GM12874 (cell line): ENCODE results near the gene ATXN1.

ENCODE experiments used
- TF ChIP-seq, protein P1 (sequence below): IDR thresholded peaks from 2 replicates; pipeline ENCODE4 v1.5.1; 2011; ENCODE audit warnings: low read depth, mild to moderate bottlenecking, control low read depth, low read length, moderate library complexity; ENCODE audit not compliant: insufficient read depth

Gene ATXN1

DNA sequence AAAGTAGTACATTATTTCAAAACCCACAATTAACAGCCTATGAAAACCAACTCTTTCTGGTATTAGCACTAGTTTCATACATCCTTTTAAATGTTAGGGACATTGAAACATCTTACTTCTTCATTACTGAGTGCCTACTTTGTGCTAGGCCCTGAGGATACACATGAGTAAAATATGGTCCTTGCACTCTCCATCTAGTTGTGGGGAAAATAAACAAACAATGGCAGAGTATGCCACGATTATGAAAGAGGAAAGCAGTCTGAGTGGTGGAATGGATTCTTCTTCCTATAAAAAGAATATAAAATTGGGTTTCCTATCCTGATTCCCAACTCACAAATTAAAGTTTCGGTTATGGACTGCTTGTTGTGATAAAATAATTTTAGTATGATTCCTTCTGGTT lies 84.9 kb downstream of the ATXN1 start:
- TF ChIP-seq, protein P1, sequence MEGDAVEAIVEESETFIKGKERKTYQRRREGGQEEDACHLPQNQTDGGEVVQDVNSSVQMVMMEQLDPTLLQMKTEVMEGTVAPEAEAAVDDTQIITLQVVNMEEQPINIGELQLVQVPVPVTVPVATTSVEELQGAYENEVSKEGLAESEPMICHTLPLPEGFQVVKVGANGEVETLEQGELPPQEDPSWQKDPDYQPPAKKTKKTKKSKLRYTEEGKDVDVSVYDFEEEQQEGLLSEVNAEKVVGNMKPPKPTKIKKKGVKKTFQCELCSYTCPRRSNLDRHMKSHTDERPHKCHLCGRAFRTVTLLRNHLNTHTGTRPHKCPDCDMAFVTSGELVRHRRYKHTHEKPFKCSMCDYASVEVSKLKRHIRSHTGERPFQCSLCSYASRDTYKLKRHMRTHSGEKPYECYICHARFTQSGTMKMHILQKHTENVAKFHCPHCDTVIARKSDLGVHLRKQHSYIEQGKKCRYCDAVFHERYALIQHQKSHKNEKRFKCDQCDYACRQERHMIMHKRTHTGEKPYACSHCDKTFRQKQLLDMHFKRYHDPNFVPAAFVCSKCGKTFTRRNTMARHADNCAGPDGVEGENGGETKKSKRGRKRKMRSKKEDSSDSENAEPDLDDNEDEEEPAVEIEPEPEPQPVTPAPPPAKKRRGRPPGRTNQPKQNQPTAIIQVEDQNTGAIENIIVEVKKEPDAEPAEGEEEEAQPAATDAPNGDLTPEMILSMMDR: no peak

DNA sequence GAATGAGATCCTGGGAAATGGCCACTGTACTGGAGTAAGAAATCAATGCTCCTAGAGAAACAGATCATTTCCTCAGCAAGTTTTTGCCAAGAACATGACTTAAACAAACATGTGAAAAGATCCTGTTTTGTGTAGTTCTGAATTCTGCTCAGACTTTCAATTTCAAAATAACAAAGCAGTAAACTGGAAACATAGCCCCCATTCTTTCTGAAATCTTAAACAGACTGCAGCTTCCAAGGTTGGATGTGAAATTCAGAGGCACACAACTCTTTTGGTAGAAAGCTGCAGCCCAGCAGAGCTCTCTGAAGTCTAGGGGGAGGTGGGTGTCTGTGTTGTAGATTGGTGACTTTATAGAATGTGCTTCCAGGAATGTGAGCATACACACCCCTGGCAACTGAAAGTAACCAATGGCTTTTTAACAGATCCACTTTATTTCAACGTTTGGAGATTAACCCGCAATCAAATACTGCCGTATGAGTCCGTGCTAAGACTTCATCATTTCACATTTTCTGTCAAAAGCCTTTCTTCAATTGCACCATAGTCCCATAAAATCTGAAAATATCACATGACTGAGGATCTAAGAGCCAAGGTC lies 86.4 kb downstream of the ATXN1 start:
- TF ChIP-seq, protein P1: no peak

DNA sequence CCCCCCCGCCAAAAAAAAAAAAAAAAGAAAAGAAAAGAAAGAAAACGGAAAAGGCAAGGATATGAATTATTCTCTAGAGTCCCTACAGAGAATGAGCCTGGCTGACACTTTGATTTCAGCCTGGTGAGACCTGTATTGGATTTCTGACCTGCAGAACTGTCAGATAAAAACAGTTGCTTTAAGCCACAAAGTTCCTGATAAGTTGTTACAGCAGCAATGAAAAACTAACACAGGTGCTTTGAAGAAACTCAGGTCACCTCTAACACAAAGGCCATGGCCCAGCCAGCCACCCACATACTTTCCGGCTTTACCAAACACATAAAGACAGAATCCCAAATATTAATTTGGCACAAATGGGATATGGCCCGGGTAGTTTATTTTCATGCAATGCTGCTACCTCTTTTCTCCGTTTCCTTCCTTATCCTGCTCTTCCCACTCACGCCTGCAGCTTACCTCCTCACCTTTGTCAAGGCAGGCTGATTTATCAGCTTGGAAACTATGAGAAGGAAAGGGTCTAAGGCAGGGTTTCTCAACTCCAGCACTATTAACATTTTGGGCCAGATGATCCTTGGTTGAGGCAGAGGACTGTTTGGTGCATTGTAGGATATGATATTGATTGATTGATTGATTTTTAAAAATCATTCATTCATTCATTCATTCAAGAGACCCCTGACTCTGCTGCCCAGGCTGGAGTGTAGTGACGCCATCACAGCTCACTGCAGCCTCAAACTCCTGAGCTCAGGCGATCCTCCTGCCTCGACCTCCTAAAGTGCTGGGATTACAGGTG lies 88.1 kb downstream of the ATXN1 start:
- TF ChIP-seq, protein P1: no peak

DNA sequence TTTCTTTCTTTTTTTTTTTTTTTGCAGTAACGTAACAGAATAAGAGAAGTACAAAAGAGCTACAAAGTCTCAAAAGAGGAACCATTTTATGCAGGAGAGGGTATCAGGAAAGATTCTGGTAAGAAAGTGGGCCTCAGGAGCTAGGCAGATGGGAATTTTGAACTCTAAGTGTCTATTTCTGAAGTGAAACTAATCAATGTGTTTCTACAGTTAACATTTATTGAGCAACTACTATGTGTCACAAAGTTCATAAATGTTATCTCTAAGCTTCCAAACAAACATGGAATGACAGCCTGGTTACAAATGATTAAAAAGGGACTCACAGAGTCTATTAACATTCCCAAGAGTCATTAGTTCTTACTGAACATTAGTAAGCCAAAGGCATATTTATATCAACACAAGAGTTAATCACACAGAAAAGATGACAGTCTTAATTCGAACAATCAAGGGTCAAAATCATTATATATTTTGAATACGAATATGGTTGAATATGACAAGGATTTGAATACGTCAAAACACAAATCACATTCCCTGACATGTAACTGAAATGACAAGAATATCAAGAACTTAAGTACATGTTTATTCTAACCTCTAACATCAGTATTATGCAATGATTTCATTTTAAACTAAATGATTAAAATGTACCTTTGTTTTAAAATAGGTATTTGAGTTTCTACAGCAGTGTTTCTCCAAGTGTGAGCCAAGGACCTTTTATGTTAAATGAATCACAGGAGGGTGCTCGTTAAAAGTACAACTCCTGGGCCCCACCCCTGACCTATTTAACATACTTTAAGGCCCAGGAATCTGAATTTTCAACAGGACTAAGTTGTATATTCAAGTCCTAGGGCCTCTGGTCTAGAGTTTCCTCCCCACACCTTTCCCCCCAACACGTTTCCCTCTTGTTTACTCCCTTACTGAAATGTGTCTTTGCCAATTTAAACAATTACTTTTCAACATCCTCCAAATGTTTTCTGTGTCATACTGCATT lies 89.7 kb downstream of the ATXN1 start:
- TF ChIP-seq, protein P1: no peak

DNA sequence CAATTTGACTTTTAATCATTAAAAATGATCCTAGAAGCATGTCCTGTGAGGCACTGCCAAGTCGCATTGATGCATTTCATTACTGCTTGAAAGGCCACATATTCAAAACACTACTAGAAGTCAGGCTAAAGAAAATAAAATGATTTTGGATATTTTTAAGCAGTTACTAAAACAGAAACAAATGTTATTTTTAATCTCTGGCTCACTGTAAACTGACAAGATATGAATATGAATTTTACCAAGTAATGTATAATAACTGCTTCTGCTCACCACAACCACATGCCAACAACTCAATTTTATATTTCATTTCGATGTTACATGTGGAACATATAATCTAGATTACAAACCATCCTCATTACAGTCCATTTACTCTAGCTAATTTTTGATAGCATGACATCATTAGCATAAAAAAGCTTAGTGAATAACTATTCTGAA lies 90.6 kb downstream of the ATXN1 start:
- TF ChIP-seq, protein P1: no peak

DNA sequence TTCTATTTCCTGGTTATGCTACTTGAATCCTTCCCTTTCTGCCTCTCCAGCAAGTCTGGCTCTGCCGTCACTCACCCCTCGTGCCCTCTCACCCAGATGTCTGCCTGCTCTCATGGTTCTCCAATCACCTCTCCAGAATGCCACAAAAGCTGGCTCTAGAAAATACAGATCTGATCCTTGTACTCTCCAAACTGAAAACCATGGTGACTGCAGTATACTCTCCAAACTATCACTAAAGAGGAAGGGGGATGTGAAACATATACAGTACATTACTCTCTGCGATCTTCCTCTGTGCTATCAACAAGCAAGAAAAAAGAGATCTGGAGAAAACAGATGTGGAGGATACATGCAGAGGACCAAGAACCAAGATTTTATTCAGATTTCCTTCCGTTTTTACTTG lies 91.1 kb downstream of the ATXN1 start:
- TF ChIP-seq, protein P1: no peak

DNA sequence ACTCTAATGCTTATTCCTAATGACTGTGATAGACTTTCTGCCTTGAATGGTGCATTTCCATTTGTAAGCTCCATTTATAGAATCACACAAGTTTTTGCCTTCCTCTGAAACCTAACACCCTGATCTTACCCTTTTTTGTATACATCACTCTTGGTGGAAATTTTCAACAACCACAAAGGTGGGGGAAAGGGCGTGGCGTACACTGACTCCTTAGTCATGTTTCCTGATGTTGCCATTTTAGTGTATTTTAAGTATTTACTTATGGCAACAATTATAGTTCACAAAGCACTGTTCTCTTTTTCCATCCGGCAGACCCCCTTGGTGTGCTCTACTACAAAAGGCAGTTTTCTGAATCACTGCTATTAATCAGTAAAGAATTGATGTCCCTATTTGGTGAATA lies 92.0 kb downstream of the ATXN1 start:
- TF ChIP-seq, protein P1: no peak
